ENCODE data around the gene KAT5. TPM values are rescaled to one million over a fixed set of nuclear protein-coding genes. Genes with fewer than 3 reads are reported as not detected.

Gene KAT5
- total RNA-seq = 37.6 and 42.1 TPM in 2 replicates

GRCh38 chr11:65711785-65712632 is at the start of gene KAT5:
Gene KAT5, plus strand, starts transcription at chr11:65712252. Its CDS starts 16 bp downstream, at chr11:65712268.

GRCh38 chr11:65662799-65663638 is 49.0 kb upstream of the KAT5 start, which contains the start of gene RELA:
Gene RELA, minus strand, starts transcription at chr11:65662916. Its CDS starts 84 bp downstream, at chr11:65662832.

GRCh38 chr11:65720211-65720934 is 8.3 kb downstream of the KAT5 start, which contains the start of gene RNASEH2C:
Gene RNASEH2C, minus strand, starts transcription at chr11:65720798. Its CDS starts 40 bp downstream, at chr11:65720758.

Other genes starting within 250 kb of the KAT5 start
- gene MALAT1, start 213.2 kb upstream of the KAT5 start, total RNA-seq = 10,790 and 14,969 TPM in 2 replicates
- 97.8 and 105 TPM in 2 replicates for gene SCYL1, start 187.2 kb upstream of the KAT5 start, total RNA-seq
- 138 and 166 TPM in 2 replicates for gene LTBP3, start 153.9 kb upstream of the KAT5 start, total RNA-seq
- 31.5 and 37.9 TPM in 2 replicates for gene ZNRD2, start 141.8 kb upstream of the KAT5 start, total RNA-seq
- gene FAM89B, start 139.7 kb upstream of the KAT5 start, total RNA-seq = 23.5 and 41.3 TPM in 2 replicates
- gene EHBP1L1, start 136.2 kb upstream of the KAT5 start, total RNA-seq = 97.6 and 153 TPM in 2 replicates
- gene KCNK7, start 116.5 kb upstream of the KAT5 start, total RNA-seq = 0.07 and 0.10 TPM in 2 replicates
- gene MAP3K11, start 98.0 kb upstream of the KAT5 start, total RNA-seq = 21.7 and 32.6 TPM in 2 replicates
- gene PCNX3, start 96.5 kb upstream of the KAT5 start, total RNA-seq = 24.2 and 36.9 TPM in 2 replicates
- 23.3 and 23.8 TPM in 2 replicates for gene SIPA1, start 74.2 kb upstream of the KAT5 start, total RNA-seq
- 22.9 and 30.1 TPM in 2 replicates for gene RELA, start 49.3 kb upstream of the KAT5 start, total RNA-seq
- gene RNASEH2C, start 8.5 kb downstream of the KAT5 start, total RNA-seq = 17.4 and 20.1 TPM in 2 replicates
- 7.6 and 12.5 TPM in 2 replicates for gene AP5B1, start 68.7 kb downstream of the KAT5 start, total RNA-seq
- not detected in 2 replicates for gene OVOL1, start 74.8 kb downstream of the KAT5 start, total RNA-seq
- gene SNX32, start 121.7 kb downstream of the KAT5 start, total RNA-seq = 1.3 and 4.0 TPM in 2 replicates
- 662 and 789 TPM in 2 replicates for gene CFL1, start 145.9 kb downstream of the KAT5 start, total RNA-seq
- 35.4 and 52.0 TPM in 2 replicates for gene MUS81, start 148.2 kb downstream of the KAT5 start, total RNA-seq
- 114 and 154 TPM in 2 replicates for gene EFEMP2, start 160.5 kb downstream of the KAT5 start, total RNA-seq
- 0.07 TPM in 1 of 2 replicates, not detected in the other for gene CTSW, start 167.6 kb downstream of the KAT5 start, total RNA-seq
- 144 and 156 TPM in 2 replicates for gene FIBP, start 176.2 kb downstream of the KAT5 start, total RNA-seq
- 50.8 and 53.9 TPM in 2 replicates for gene CCDC85B, start 178.4 kb downstream of the KAT5 start, total RNA-seq
- 9.8 and 26.0 TPM in 2 replicates for gene FOSL1, start 188.1 kb downstream of the KAT5 start, total RNA-seq
- gene C11orf68, start 206.8 kb downstream of the KAT5 start, total RNA-seq = 28.4 and 31.1 TPM in 2 replicates
- 126 and 160 TPM in 2 replicates for gene DRAP1, start 207.2 kb downstream of the KAT5 start, total RNA-seq
- gene TSGA10IP, start 233.2 kb downstream of the KAT5 start, total RNA-seq = not detected in 2 replicates
- 28.2 and 31.3 TPM in 2 replicates for gene SART1, start 249.5 kb downstream of the KAT5 start, total RNA-seq

Measured in smooth muscle cell of the pulmonary artery (primary cell).